NCI-H128 (cell line): ENCODE measurements around the gene TCF19.
"Not testable (repeated sequence)": the region's sequence is repeated elsewhere in the genome, so short reads cannot be mapped to it uniquely, and the experiment has no call there.

Source experiments
- DNase-seq: peaks from one replicate; lab custom pipeline; 2025; ENCODE audit not compliant: unreplicated experiment; lab: John Stamatoyannopoulos, UW

Gene TCF19

GRCh38 chr6:31179042-31179386 lies 20.6 kb downstream of the TCF19 start:
- DNase-seq = no peak

DNA sequence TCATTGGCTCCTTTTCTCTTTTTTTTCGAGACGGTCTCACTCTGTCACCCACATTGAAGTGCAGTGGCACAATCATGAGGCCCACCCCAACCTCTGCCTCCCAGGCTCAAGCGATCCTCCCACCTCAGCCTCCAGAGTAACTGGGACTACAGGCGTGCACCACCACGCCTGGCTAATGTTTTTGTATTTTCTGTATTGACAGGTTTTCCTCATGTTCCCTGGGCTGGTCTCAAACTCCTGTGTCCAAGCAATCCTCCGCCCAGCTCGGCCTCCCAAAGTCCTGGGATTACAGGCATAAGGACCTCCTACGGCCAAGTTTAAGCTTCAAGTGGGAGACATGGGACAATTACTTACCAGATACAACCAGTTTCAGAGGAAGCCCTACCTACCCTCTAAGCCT lies 21.5 kb downstream of the TCF19 start:
- no peak for DNase-seq

DNA sequence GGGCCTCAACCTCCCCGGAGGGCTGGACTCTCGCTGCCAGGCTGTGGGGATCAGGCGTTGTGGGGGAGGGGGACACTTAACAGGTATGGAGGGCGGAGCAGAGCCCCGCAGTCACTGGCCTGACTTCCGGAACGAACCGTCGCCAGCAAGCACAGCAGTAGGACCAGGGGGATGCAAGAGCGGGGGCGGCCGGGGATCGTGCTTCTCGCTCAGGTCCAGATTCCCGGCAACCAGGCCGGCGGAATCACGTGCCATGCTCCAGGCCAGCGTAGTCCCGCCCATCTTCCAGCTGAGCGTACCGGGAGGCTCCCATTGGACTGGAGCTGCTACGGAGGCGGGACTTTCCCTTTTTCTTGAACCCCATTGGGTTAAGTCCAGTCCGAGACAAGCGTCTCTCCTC lies 22.1 kb downstream of the TCF19 start:
- DNase-seq = no peak

DNA sequence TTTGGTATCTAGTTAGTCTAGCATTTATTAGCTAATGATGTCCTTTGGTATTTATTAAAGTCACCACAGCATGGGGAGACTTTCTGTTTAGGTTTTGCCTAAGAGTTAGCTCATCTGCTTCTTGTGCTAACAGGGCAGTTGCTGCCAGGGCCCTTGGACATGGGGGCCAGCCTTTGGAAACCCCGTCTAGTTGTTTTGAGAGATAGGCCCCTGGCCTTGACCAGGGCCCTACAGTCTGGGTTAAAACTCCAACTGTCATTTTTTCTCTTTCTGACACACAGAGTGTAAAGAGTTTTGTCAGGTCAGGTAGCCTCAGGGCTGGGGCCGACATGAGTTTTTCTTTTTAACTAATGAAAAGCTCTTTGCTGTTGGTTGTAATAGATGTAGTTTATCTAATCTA lies 24.9 kb downstream of the TCF19 start:
- DNase-seq = not testable (repeated sequence)

- not testable (repeated sequence) for DNase-seq
These were observed 25.5 kb downstream of the TCF19 start for GRCh38 chr6:31183859-31184258.

DNA sequence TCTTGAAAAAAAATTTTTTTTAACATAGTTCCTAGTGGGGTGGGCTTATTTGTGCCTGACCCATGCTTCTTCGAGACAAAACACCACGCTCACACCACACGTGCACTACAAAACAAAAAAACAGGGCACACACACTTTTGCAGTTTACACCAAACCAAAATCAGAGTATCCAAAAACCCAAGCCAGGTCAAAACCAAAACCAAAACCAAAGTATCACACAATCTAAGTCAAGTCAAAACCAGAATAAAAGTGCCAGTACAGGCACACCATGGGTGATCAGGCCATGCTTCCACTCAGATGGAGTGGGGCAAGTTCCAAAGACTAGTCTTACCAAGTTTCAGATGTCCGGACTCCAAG lies 27.3 kb downstream of the TCF19 start:
- DNase-seq = not testable (repeated sequence)

DNA sequence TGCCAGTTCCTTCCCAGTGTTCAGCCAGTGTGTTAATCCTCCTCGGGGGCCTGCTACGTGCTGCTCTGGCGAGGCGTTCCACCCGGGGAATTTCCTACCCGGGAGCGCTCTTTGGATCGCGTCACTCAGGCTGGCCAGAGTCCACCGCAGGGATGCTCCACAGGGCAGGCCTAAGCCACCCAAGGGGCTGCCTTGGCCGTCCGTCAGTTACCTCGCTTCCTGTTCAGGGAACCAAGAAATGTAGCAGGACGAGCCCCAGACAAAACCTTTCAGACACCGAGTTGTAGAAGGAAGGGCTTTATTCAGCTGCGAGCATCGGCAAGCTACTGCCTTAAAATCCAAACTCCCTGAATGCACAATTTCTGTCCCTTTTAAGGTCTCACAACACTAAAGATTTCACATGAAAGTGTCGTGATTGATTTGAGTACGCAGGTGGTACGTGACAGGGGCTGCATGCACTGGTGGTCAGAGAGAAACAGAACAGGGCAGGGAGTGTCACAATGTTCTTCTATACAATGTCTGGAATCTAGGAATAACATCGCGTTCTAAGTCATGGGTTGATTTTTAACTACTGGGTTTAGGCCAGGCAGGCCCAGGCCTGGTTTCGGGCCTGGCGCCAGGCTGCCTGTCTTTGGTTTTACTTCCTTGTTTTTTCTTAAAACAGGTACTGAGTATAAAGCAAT lies 27.8 kb downstream of the TCF19 start:
- DNase-seq = no peak

DNA sequence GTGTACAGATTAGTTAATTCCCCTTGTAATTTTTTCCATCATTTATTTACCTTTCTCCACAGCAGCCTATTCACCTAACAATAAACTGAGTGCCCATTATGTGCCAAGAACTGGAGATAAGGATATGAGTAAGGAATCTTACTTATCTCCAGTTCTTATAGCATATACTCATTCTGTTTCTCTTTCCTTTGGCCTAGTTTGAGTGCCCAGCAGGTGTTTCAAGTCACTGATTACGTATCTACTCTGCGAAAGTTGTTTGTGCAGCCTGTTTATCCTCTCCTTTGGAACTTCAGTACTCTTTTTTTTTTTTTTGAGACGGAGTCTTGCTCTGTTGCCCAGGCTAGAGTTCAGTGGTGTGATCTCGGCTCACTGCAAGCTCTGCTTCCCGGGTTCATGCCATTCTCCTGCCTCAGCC lies 29.4 kb downstream of the TCF19 start:
- no peak for DNase-seq

- DNase-seq = not testable (repeated sequence)
These were observed 30.8 kb downstream of the TCF19 start for GRCh38 chr6:31189223-31189622.

DNA sequence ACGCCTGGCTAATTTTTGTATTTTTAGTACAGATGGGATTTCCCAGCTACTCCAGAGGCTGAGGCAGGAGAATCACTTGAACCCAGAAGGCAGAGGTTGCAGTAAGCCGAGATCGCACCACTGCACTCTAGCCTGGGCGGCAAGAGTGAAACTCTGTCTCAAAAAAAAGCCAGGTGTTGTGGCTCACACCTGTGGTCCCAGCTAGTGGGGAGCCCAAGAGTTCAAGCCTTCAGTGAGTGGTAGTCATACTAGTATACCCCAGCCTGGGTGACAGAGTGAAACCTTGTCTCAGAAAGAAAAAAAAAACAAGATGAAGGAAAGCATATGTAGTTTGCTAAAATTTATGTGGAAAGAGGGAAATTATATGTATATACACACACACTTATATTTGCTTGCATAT lies 32.1 kb downstream of the TCF19 start:
- DNase-seq = no peak

DNA sequence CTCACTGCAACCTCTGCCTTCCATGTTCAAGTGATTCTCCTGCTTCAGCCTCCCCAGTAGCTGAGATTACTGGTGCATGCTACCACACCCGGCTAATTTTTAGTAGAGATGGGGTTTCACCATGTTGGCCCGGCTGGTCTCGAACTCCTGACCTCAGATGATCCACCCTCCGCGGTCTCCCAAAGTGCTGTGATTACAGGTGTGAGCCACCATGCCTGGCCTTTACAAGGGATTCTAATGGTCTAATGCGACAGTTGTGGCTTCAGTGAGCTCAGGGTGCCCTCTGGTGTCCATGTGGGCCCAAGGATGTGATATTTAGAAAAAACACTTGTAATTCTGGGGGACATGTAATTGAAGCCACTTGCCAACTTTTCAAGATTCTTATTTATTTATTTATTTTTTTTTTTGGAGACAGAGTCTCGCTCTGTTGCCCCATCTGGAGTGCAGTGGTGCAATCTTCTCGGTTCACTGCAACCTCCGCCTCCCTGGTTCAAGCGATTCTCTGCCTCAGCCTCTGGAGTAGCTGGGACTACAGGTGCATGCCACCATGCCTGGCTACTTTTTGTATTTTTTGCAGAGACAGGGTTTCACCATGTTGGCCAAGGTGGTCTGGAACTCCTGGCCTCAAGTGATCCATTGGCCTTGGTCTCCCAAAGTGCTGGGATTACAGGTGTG lies 34.2 kb downstream of the TCF19 start:
- peak; percentile 2 for DNase-seq

DNA sequence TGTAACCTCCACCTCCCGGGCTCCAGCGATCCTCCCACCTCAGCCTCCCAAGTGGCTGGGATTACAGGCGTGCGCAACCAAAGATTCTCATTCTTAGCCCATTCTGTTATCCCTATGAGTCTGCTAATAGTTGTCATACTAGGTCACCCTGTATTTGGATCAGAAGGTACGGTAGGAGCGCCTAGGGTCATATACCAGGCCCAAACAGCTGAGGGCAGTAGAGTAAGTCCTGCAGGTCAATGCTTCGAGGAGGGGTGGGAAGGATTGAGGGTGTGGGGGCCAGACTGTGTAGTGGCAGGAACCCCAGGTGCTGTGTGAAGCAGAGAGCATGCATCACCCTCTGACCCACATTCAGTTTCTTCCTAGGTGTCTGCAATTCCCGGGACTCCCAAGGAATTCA lies 34.8 kb downstream of the TCF19 start:
- no peak for DNase-seq

DNA sequence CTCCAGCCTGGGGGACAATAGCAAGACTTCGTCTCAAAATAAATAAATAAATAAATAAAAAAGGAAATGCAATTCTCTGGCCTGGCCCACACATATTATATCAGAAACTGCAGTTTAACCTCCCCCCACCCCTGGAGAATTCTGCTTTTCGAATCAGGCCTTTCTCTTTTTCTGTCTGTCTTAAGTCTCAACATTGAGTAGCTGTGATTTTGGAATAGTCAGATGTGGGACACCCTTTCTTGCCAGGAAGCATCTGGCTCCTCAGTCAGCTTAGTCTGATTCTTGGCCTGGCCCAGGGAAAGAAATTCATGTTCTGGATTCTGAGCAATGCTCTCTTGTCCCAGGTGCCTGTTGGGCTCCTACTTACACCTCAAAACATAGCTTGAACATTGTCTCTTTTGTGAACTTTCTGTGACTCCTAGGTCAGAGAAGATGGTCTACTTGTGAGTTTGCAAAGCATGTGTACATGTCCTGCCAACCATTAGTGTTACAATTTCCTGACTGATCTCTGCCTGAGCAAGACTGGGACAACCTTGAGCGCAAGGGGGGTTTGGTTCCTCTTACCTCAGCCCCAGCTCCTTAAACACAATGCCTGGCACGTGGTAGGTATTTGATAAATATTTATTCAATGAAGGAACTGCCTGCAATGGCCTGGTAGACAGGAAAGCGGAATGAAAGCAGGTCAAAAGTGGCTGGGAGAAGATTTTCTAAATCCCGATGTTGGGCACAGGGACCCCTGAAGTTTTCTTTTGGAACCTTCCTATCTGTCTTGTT lies 35.9 kb downstream of the TCF19 start:
- DNase-seq = no peak

GRCh38 chr6:31195308-31195979 lies 37.1 kb downstream of the TCF19 start:
- not testable (repeated sequence) for DNase-seq

DNA sequence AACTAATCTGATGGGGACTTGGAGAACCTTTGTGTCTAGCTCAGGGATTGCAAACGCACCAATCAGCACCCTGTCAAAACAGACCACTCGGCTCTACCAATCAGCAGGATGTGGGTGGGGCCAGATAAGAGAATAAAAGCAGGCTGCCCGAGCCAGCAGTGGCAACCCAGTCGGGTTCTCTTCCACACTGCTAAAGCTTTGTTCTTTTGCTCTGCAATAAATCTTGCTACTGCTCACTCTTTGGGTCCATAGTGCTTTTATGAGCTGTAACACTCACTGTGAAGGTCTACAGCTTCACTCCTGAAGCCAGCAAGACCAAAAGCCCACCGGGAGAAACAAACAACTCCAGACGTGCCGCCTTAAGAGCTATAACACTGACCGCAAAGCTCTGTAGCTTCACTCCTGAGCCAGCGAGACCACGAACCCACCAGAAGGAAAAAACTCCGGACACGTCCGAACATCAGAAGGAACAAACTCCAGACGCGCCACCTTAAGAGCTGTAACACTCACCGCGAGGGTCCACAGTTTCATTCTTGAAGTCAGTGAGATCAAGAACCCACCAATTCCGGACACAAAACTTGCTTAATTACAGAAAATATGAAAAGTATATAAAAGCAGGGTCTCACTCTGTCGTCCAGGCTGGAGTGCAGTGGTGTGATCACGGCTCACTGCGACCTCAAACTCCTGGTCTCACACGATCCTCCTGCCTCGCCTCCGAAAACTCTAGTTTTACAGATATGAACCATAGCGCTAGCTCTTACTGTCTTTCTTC lies 38.0 kb downstream of the TCF19 start:
- not testable (repeated sequence) for DNase-seq

DNA sequence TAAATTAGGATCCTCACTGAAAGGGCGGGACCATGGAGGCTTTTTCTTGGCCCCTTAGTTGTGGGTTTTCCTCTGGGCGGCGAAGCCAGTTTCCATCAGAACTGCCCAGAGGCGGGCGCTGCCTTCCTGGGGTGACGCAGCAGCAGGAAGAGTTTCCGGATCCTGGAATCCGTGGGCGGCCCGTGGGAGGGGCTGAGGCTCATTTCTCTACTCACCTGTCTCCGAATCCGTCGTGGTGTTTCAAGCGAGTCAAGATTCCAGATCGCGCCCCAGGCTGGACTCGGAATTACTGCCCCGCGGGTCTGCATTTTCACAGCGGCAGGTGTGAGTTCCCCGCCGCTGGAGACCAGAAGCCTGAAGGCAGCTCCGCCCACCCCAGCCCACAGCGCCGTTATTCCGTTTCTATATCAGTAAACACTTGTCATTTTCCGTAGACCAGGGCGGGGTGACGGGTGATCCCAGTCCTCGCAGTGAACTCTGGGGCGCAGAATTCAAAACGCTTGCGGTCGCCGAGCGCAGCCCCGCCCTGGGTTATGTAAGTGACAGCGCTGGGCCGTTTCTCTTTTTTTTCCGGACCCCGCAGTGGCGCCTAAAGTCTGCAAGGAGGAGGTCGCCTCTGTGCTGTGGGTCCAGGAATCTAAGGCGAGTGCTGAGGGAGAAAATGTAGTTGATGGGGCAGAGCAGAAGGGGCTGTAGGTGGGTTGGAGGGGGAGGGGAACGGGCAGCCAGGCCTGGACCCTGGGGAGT lies 39.3 kb downstream of the TCF19 start:
- peak; percentile 36 for DNase-seq

GRCh38 chr6:31199105-31199452 lies 40.7 kb downstream of the TCF19 start:
- not testable (repeated sequence) for DNase-seq

- DNase-seq = no peak
These were observed 44.1 kb downstream of the TCF19 start for GRCh38 chr6:31202259-31203166.

DNA sequence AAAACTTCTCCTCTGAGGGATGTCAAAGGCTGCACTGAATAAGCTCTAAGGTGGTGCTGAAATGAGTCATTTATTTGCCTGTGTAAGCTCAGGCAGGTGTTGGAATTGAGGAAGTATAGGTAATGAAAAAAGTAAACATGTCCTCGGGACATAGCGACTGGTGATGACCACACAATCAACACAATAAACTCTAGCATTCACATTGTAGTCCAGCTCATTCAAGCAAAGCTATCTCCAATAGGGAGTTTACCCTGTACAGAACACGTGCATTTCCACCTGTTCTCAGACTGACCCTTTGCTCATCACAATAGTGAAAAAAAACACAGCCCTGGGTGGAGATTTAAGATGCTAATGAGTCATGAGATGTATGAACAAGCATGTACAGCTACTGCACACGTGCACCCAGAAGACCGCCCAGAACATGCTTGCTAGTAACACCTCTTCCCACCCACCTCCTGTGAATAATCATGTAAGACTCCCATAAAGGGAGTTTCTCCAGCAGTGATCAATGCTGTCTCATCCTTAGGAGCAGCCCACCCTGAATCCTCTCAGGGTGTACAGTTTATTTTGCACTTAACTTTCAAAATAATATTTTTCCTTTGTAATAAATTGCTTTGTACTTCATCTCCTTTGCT lies 45.1 kb downstream of the TCF19 start:
- no peak for DNase-seq
